Liver (tissue), 9 donors: ENCODE results near the gene RNF152. TPM values are rescaled to one million over a fixed set of nuclear protein-coding genes. Genes with fewer than 3 reads are reported as not detected.

Experiments used
- DNase-seq: peaks from one replicate; pipeline ENCODE4 v3.0.0-alpha.2; 2017; ENCODE audit warnings: low spot score
- H3K27ac ChIP-seq, 2 donors: one replicate each; pipeline ENCODE4 v1.7.0; 2013; ENCODE audit warnings: inconsistent platforms in 2 of 2, low read length in 2 of 2, control low read depth in 1 of 2, low read depth in 1 of 2, mild to moderate bottlenecking in 1 of 2
- H3K27me3 ChIP-seq, 4 donors: one replicate each; pipeline versions ENCODE4 v1.6.1 to v1.7.0; 2013; ENCODE audit warnings: low read length in 3 of 4, inconsistent platforms in 1 of 4, mild to moderate bottlenecking in 1 of 4, moderate library complexity in 1 of 4; ENCODE audit not compliant: control insufficient read depth in 4 of 4, insufficient read depth in 4 of 4
- H3K36me3 ChIP-seq, 4 donors: one replicate each; pipeline versions ENCODE4 v1.6.1 to v1.7.0; 2013; ENCODE audit warnings: low read length in 3 of 4, mild to moderate bottlenecking in 3 of 4, low read depth in 1 of 4, moderate library complexity in 1 of 4; ENCODE audit not compliant: control insufficient read depth in 4 of 4, insufficient read depth in 3 of 4
- H3K4me1 ChIP-seq, 4 donors: one replicate each; pipeline versions ENCODE4 v1.6.1 to v1.7.0; 2013; ENCODE audit warnings: low read length in 3 of 4, mild to moderate bottlenecking in 3 of 4, moderate library complexity in 1 of 4; ENCODE audit not compliant: control insufficient read depth in 4 of 4, insufficient read depth in 4 of 4
- H3K4me3 ChIP-seq, 3 donors: one replicate each; pipeline versions ENCODE4 v1.6.1 to v1.7.0; 2013; ENCODE audit warnings: low read length in 3 of 3, control low read depth in 1 of 3, low read depth in 1 of 3, mild to moderate bottlenecking in 1 of 3
- H3K9ac ChIP-seq, 2 donors: one replicate each; pipeline ENCODE4 v1.7.0; 2013; ENCODE audit warnings: low read length in 2 of 2, mild to moderate bottlenecking in 2 of 2, moderate library complexity in 2 of 2, control low read depth in 1 of 2, low read depth in 1 of 2
- H3K9me3 ChIP-seq, 4 donors: one replicate each; pipeline versions ENCODE4 v1.6.1 to v1.7.0; 2013; ENCODE audit warnings: low read length in 3 of 4; ENCODE audit not compliant: control insufficient read depth in 4 of 4
- EGR1 ChIP-seq, 2 donors: IDR thresholded peaks; 2 replicates each; pipeline ENCODE4 v1.6.1; 2016 to 2018; ENCODE audit warnings: antibody characterized with exemption in 2 of 2, low read depth in 2 of 2
- FOXA1 ChIP-seq: IDR thresholded peaks from 2 replicates; pipeline ENCODE4 v1.6.1; 2016; ENCODE audit warnings: antibody characterized with exemption
- FOXA2 ChIP-seq: IDR thresholded peaks from 2 replicates; pipeline ENCODE4 v1.6.1; 2016; ENCODE audit warnings: antibody characterized with exemption
- GABPA ChIP-seq, 2 donors: IDR thresholded peaks in 1 of 2; conservative IDR thresholded peaks in 1 of 2; 2 replicates each; pipeline ENCODE4 v1.6.1; 2016; ENCODE audit warnings: antibody characterized with exemption in 2 of 2, mild to moderate bottlenecking in 1 of 2, moderate library complexity in 1 of 2
- HNF4A ChIP-seq, 2 donors: conservative IDR thresholded peaks; 2 replicates each; pipeline ENCODE4 v1.6.1; 2016; ENCODE audit warnings: antibody characterized with exemption in 2 of 2, mild to moderate bottlenecking in 2 of 2
- JUND ChIP-seq, 2 donors: IDR thresholded peaks; 2 replicates each; pipeline ENCODE4 v1.6.1; 2016; ENCODE audit warnings: antibody characterized with exemption in 2 of 2
- RAD21 ChIP-seq, 2 donors: IDR thresholded peaks; 2 replicates each; pipeline ENCODE4 v1.6.1; 2016; ENCODE audit warnings: antibody characterized with exemption in 2 of 2, mild to moderate bottlenecking in 2 of 2
- RXRA ChIP-seq, 2 donors: IDR thresholded peaks; 2 replicates each; pipeline ENCODE4 v1.6.1; 2017 to 2018; ENCODE audit warnings: antibody characterized with exemption in 2 of 2, mild to moderate bottlenecking in 1 of 2
- TAF1 ChIP-seq: conservative IDR thresholded peaks from 2 replicates; pipeline ENCODE4 v1.6.1; 2016; ENCODE audit warnings: antibody characterized with exemption, mild to moderate bottlenecking
- YY1 ChIP-seq: IDR thresholded peaks from 2 replicates; pipeline ENCODE4 v1.6.1; 2016; ENCODE audit warnings: antibody characterized with exemption, mild to moderate bottlenecking
- WGBS: extraction: QIAGEN DNeasy Blood & Tissue Kit; methylation state at CpG from one replicate; pipeline ENCODE4 v1.1.7; 2013; 5-methylcytosine and 5-hydroxymethylcytosine counted together
- polyA plus RNA-seq, 2 donors: library from polyadenylated mRNA; stranded (reverse) in 1 of 2; unstranded in 1 of 2; fragments of 200-250 nt in 1 of 2; fragments of >200 nt in 1 of 2; fragmentation: Nextera tagmentation in 1 of 2; extraction: Ambion mirVana in 1 of 2; gene quantifications; one replicate each; pipeline versions ENCODE4 v1.2.1 to v1.2.3, GENCODE V29; 2013 to 2015
- total RNA-seq, 2 donors: library from RNA; depleted of rRNA; stranded (reverse); fragments of >200 nt; gene quantifications; one replicate each; pipeline ENCODE4 v1.2.3, GENCODE V29; 2014
- TF ChIP-seq, protein P1 (sequence below): fragments of 150-350 bp; IDR thresholded peaks from 2 replicates; pipeline ENCODE4 v1.5.1; 2017; ENCODE audit warnings: improper control_type of control experiment, low read depth, low read length; ENCODE audit not compliant: missing input control
- TF ChIP-seq, protein P2 (sequence below): IDR thresholded peaks from 2 replicates; pipeline ENCODE4 v1.6.1; 2016; ENCODE audit warnings: antibody characterized with exemption
- TF ChIP-seq, protein P3 (sequence below): IDR thresholded peaks from 2 replicates; pipeline ENCODE4 v1.6.1; 2016; ENCODE audit warnings: antibody characterized with exemption
- TF ChIP-seq, protein P4 (sequence below): IDR thresholded peaks from 2 replicates; pipeline ENCODE4 v1.6.1; 2016; ENCODE audit warnings: antibody characterized with exemption, mild to moderate bottlenecking
- TF ChIP-seq, protein P5 (sequence below): IDR thresholded peaks from 2 replicates; pipeline ENCODE4 v1.6.1; 2016; ENCODE audit warnings: antibody characterized with exemption
- donor health status: healthy.
- donor health status: healthy.
- donor health status: healthy.
- donor health status: healthy.
- donor health status: healthy.

RNF152 gene
- total and polyA plus RNA-seq, 4 donors = 6.8 to 115 (median 10.6) TPM

DNA sequence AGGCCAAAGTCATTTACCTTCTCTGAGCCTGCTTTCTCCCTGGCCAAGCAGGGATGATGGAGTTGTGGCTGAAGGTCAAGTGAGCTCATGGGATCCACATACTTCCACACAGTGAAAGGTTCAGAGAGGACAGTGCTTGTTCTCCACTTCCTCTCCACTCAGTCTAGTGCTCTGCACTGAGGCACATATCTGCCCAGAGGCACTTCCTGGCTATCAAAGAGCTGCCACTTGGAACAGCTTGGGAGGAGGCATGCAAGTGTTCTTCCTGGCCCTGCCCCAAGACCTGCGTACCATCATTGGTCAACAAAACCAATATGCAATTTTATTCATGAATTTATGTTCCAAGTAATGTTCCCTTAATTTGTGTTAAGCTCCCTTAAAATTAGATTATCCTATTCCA is 71.9 kb downstream of the RNF152 start (continued):
- TF ChIP-seq, protein P1, sequence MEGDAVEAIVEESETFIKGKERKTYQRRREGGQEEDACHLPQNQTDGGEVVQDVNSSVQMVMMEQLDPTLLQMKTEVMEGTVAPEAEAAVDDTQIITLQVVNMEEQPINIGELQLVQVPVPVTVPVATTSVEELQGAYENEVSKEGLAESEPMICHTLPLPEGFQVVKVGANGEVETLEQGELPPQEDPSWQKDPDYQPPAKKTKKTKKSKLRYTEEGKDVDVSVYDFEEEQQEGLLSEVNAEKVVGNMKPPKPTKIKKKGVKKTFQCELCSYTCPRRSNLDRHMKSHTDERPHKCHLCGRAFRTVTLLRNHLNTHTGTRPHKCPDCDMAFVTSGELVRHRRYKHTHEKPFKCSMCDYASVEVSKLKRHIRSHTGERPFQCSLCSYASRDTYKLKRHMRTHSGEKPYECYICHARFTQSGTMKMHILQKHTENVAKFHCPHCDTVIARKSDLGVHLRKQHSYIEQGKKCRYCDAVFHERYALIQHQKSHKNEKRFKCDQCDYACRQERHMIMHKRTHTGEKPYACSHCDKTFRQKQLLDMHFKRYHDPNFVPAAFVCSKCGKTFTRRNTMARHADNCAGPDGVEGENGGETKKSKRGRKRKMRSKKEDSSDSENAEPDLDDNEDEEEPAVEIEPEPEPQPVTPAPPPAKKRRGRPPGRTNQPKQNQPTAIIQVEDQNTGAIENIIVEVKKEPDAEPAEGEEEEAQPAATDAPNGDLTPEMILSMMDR = no peak
- TF ChIP-seq, protein P2, sequence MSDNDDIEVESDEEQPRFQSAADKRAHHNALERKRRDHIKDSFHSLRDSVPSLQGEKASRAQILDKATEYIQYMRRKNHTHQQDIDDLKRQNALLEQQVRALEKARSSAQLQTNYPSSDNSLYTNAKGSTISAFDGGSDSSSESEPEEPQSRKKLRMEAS = no peak

DNA sequence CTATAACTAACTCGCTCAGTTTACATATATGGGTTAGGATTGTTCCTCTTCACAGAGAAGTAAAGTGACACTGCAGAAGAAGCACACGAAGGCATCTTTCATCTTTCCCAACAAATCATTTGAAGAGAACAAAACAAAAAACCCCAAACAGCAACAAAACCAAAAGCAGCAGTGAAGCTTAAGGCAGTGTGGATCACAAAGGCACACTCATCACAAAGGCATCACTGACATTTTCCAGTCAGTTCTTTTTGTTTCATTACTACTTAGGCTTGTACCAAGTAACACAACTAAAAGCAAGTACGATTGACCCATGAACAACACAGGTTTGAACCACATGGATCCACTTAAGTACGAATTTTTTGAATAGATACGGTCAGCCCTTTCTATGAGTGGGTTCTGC is 75.7 kb downstream of the RNF152 start:
- Histone ChIP-seq H3K4me1 (peaks cover 0 to 12% (median 4%) of the 10 kb centered on the region in 4 donors), H3K9me3 (no peaks in the 10 kb centered on the region), H3K4me3 (no peak overlapping the region), H3K27me3 (no peaks in the 10 kb centered on the region), H3K36me3 (peaks cover 2 to 20% (median 12%) of the 10 kb centered on the region in 4 donors), H3K27ac (no peak overlapping the region), H3K9ac (no peak overlapping the region)
- TF ChIP-seq, protein P3, sequence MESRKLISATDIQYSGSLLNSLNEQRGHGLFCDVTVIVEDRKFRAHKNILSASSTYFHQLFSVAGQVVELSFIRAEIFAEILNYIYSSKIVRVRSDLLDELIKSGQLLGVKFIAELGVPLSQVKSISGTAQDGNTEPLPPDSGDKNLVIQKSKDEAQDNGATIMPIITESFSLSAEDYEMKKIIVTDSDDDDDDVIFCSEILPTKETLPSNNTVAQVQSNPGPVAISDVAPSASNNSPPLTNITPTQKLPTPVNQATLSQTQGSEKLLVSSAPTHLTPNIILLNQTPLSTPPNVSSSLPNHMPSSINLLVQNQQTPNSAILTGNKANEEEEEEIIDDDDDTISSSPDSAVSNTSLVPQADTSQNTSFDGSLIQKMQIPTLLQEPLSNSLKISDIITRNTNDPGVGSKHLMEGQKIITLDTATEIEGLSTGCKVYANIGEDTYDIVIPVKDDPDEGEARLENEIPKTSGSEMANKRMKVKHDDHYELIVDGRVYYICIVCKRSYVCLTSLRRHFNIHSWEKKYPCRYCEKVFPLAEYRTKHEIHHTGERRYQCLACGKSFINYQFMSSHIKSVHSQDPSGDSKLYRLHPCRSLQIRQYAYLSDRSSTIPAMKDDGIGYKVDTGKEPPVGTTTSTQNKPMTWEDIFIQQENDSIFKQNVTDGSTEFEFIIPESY = no peak
- TF ChIP-seq YY1 = no peak
- no peak for TF ChIP-seq HNF4A (conservative IDR thresholded peaks at IDR 0.05)
- TF ChIP-seq, protein P4, sequence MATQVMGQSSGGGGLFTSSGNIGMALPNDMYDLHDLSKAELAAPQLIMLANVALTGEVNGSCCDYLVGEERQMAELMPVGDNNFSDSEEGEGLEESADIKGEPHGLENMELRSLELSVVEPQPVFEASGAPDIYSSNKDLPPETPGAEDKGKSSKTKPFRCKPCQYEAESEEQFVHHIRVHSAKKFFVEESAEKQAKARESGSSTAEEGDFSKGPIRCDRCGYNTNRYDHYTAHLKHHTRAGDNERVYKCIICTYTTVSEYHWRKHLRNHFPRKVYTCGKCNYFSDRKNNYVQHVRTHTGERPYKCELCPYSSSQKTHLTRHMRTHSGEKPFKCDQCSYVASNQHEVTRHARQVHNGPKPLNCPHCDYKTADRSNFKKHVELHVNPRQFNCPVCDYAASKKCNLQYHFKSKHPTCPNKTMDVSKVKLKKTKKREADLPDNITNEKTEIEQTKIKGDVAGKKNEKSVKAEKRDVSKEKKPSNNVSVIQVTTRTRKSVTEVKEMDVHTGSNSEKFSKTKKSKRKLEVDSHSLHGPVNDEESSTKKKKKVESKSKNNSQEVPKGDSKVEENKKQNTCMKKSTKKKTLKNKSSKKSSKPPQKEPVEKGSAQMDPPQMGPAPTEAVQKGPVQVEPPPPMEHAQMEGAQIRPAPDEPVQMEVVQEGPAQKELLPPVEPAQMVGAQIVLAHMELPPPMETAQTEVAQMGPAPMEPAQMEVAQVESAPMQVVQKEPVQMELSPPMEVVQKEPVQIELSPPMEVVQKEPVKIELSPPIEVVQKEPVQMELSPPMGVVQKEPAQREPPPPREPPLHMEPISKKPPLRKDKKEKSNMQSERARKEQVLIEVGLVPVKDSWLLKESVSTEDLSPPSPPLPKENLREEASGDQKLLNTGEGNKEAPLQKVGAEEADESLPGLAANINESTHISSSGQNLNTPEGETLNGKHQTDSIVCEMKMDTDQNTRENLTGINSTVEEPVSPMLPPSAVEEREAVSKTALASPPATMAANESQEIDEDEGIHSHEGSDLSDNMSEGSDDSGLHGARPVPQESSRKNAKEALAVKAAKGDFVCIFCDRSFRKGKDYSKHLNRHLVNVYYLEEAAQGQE = no peak
- TF ChIP-seq FOXA2 = no peak
- TF ChIP-seq JUND (IDR thresholded peaks at IDR 0.05) = no peak
- no peak for TF ChIP-seq GABPA (IDR thresholded peaks at IDR 0.05 in 1 of 2, conservative IDR thresholded peaks at IDR 0.05 in 1 of 2)
- no peak for TF ChIP-seq TAF1
- no peak for TF ChIP-seq FOXA1
- WGBS = 94% methylated on average over 5 of the region's 5 CpGs
- DNase-seq = no peak

DNA sequence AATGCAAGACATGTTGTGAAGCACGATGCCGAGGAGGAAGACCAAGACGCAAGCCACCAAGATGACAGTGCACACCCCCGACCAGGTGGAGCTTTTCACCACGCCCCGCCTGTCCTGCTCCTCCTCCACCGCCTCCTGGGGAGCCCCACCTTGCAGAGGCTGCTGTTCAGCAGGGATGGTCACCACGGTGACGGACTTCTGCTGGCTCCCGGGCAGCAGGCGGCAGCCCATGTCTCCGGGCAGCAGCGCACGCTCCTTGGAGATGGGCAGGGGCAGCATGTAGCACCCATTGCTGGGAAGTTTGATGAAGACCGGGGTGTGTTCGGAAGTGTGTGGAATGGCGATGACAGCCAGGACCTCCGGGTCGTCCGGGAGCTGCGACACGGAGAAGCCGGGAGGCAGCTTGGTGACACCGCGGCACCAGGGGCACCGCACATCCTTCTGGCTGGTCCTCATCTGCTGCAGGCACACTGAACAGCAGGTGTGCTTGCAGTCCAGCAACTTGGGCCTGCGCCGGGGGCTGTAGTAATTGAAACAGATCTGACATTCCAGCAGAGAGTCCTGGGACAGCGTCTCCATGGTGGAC is 76.8 kb downstream of the RNF152 start:
- Histone ChIP-seq H3K9me3 (no peaks in the 10 kb centered on the region), H3K36me3 (peaks cover 2 to 22% (median 12%) of the 10 kb centered on the region in 4 donors), H3K9ac (no peak overlapping the region), H3K27ac (no peak overlapping the region), H3K4me3 (no peak overlapping the region), H3K27me3 (no peaks in the 10 kb centered on the region), H3K4me1 (peaks cover 0 to 12% (median 4%) of the 10 kb centered on the region in 4 donors)
- DNase-seq = no peak
- 97% methylated on average over 29 of the region's 29 CpGs for WGBS
- TF ChIP-seq HNF4A (conservative IDR thresholded peaks at IDR 0.05) = no peak
- TF ChIP-seq, protein P1 = no peak
- TF ChIP-seq EGR1 (IDR thresholded peaks at IDR 0.05; ENCODE audit: low read depth in 2 of 2) = no peak
- TF ChIP-seq, protein P5, sequence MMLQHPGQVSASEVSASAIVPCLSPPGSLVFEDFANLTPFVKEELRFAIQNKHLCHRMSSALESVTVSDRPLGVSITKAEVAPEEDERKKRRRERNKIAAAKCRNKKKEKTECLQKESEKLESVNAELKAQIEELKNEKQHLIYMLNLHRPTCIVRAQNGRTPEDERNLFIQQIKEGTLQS = no peak
- TF ChIP-seq GABPA (IDR thresholded peaks at IDR 0.05 in 1 of 2, conservative IDR thresholded peaks at IDR 0.05 in 1 of 2) = no peak
- TF ChIP-seq RAD21 (IDR thresholded peaks at IDR 0.05) = no peak
- TF ChIP-seq, protein P4 = no peak
- TF ChIP-seq RXRA (IDR thresholded peaks at IDR 0.05) = no peak
- no peak for TF ChIP-seq FOXA2
